Measurements from ENCODE around the gene MYL5. TPM values are rescaled to one million over a fixed set of nuclear protein-coding genes. Genes with fewer than 3 reads are reported as not detected.

MYL5 gene
- total RNA-seq (ENCODE audit: low replicate concordance): 25.6 and 26.9 TPM in 2 replicates

GRCh38 chr4:674172-675035, at the start of gene MYL5, which contains the start of gene ATP5ME:
MYL5 (plus strand) TSS chr4:674542; CDS start chr4:678027, 3,485 bp downstream.
ATP5ME (minus strand) TSS chr4:674276; CDS start chr4:674247, 29 bp downstream.

GRCh38 chr4:624705-625590, 49.4 kb upstream of the MYL5 start, which contains the start of gene PDE6B:
PDE6B (plus strand) TSS chr4:625573; CDS start chr4:625627, 54 bp downstream.

GRCh38 chr4:688854-689681, 14.7 kb downstream of the MYL5 start, which contains the start of gene SLC49A3:
SLC49A3 (minus strand) TSS chr4:689151; CDS start chr4:689127, 24 bp downstream.

GRCh38 chr4:705278-706082, 31.1 kb downstream of the MYL5 start, which contains the start of gene PCGF3:
PCGF3 (plus strand) TSS chr4:705832; CDS start chr4:733681, 27,849 bp downstream.

Other genes starting within 250 kb of the MYL5 start
- 9.0 and 12.9 TPM in 2 replicates for gene ZNF721, start 175.4 kb upstream of the MYL5 start, total RNA-seq (ENCODE audit: low replicate concordance)
- gene PIGG, start 175.3 kb upstream of the MYL5 start, total RNA-seq (ENCODE audit: low replicate concordance): 41.0 and 49.5 TPM in 2 replicates
- not detected in 2 replicates for gene TMEM271, start 98.2 kb upstream of the MYL5 start, total RNA-seq (ENCODE audit: low replicate concordance)
- 1.4 TPM in 1 of 2 replicates, not detected in the other for gene PDE6B, start 49.0 kb upstream of the MYL5 start, total RNA-seq (ENCODE audit: low replicate concordance)
- 358 and 480 TPM in 2 replicates for gene ATP5ME, start 266 bp upstream of the MYL5 start, total RNA-seq (ENCODE audit: low replicate concordance)
- gene SLC49A3, start 14.6 kb downstream of the MYL5 start, total RNA-seq (ENCODE audit: low replicate concordance): 1.1 and 9.8 TPM in 2 replicates
- gene PCGF3, start 31.3 kb downstream of the MYL5 start, total RNA-seq (ENCODE audit: low replicate concordance): 39.3 and 63.1 TPM in 2 replicates
- gene CPLX1, start 151.6 kb downstream of the MYL5 start, total RNA-seq (ENCODE audit: low replicate concordance): not detected in 2 replicates